H9 (cell line): ENCODE data around the gene SAFB. TPM values are rescaled to one million over a fixed set of nuclear protein-coding genes. Genes with fewer than 3 reads are reported as not detected.

ENCODE experiments used
- DNase-seq: peaks from one replicate; pipeline ENCODE4 v3.0.0-alpha.2; 2017
- H2AFZ ChIP-seq: one replicate; pipeline ENCODE4 v1.6.1; 2013; ENCODE audit warnings: mild to moderate bottlenecking, low read length, control low read depth, moderate library complexity
- H2AK5ac ChIP-seq: 2 replicates; pipeline ENCODE4 v1.6.1; 2013; ENCODE audit warnings: low read length, control low read depth, mixed read lengths; ENCODE audit not compliant: insufficient read length
- H2BK120ac ChIP-seq: one replicate; pipeline ENCODE4 v1.6.1; 2013; ENCODE audit warnings: low read depth, mild to moderate bottlenecking, low read length, control low read depth, inconsistent platforms; ENCODE audit not compliant: poor library complexity, severe bottlenecking
- H2BK12ac ChIP-seq: 2 replicates; pipeline ENCODE4 v1.6.1; 2013; ENCODE audit warnings: low read length, control low read depth, mixed read lengths, low read depth; ENCODE audit not compliant: insufficient read length
- H2BK15ac ChIP-seq: 2 replicates; pipeline ENCODE4 v1.6.1; 2013; ENCODE audit warnings: low read depth, low read length, control low read depth
- H2BK20ac ChIP-seq: one replicate; pipeline ENCODE4 v1.6.1; 2013; ENCODE audit warnings: low read depth, mild to moderate bottlenecking, low read length, control low read depth, inconsistent platforms; ENCODE audit not compliant: poor library complexity, severe bottlenecking
- H2BK5ac ChIP-seq: 2 replicates; pipeline ENCODE4 v1.6.1; 2013; ENCODE audit warnings: low read length, control low read depth, mixed read lengths; ENCODE audit not compliant: insufficient read length
- H3K14ac ChIP-seq: 2 replicates; pipeline ENCODE4 v1.6.1; 2013; ENCODE audit warnings: low read length, control low read depth; ENCODE audit not compliant: insufficient read depth
- H3K18ac ChIP-seq: 2 replicates; pipeline ENCODE4 v1.6.1; 2013; ENCODE audit warnings: low read depth, mild to moderate bottlenecking, mixed read lengths, low read length, control low read depth; ENCODE audit not compliant: insufficient read length
- H3K23ac ChIP-seq: 2 replicates; pipeline ENCODE4 v1.6.1; 2013; ENCODE audit warnings: low read length, control low read depth, mixed read lengths, low read depth; ENCODE audit not compliant: insufficient read length
- H3K23me2 ChIP-seq: 2 replicates; pipeline ENCODE4 v1.6.1; 2013; ENCODE audit warnings: low read depth, mild to moderate bottlenecking, mixed read lengths, low read length, control low read depth; ENCODE audit not compliant: insufficient read length, poor library complexity, severe bottlenecking
- H3K27ac ChIP-seq: 2 replicates; pipeline ENCODE4 v1.5.1; 2013; ENCODE audit warnings: low read length, control low read depth, mixed read lengths, low read depth; ENCODE audit not compliant: insufficient read length
- H3K27me3 ChIP-seq: 2 replicates; pipeline ENCODE4 v1.6.1; 2013; ENCODE audit warnings: low read length, control low read depth, inconsistent platforms; ENCODE audit not compliant: insufficient read depth
- H3K4ac ChIP-seq: 2 replicates; pipeline ENCODE4 v1.6.1; 2013; ENCODE audit warnings: low read depth, mild to moderate bottlenecking, control low read depth, inconsistent platforms, low read length, moderate library complexity
- H3K4me1 ChIP-seq: 2 replicates; pipeline ENCODE4 v1.6.1; 2013; ENCODE audit warnings: low read length, control low read depth, inconsistent platforms; ENCODE audit not compliant: insufficient read depth
- H3K4me2 ChIP-seq: 2 replicates; pipeline ENCODE4 v1.6.1; 2013; ENCODE audit warnings: low read length, control low read depth, mixed read lengths; ENCODE audit not compliant: insufficient read length, insufficient read depth
- H3K56ac ChIP-seq: 2 replicates; pipeline ENCODE4 v1.6.1; 2013; ENCODE audit warnings: low read depth, mild to moderate bottlenecking, mixed read lengths, low read length, control low read depth; ENCODE audit not compliant: insufficient read length
- H3K79me1 ChIP-seq: 2 replicates; pipeline ENCODE4 v1.6.1; 2013; ENCODE audit warnings: low read depth, mild to moderate bottlenecking, moderate library complexity, low read length, control low read depth, inconsistent platforms; ENCODE audit not compliant: insufficient read depth, poor library complexity, severe bottlenecking
- H3K79me2 ChIP-seq: 2 replicates; pipeline ENCODE4 v1.6.1; 2013; ENCODE audit warnings: low read length, control low read depth, inconsistent platforms; ENCODE audit not compliant: insufficient read depth
- H3K9ac ChIP-seq: 2 replicates; pipeline ENCODE4 v1.6.1; 2013; ENCODE audit warnings: low read length, control low read depth, mixed read lengths; ENCODE audit not compliant: insufficient read length; ENCODE audit errors: extremely low read depth
- H3K9me3 ChIP-seq: one replicate; pipeline ENCODE4 v1.6.1; 2013; ENCODE audit warnings: low read depth, low read length, inconsistent platforms; ENCODE audit not compliant: control insufficient read depth
- H3T11ph ChIP-seq: one replicate; pipeline ENCODE4 v1.6.1; 2013; ENCODE audit warnings: mild to moderate bottlenecking, low read length, control low read depth, inconsistent platforms
- H4K20me1 ChIP-seq: one replicate; pipeline ENCODE4 v1.6.1; 2013; ENCODE audit not compliant: control insufficient read depth, insufficient read length, insufficient read depth
- H4K5ac ChIP-seq: 2 replicates; pipeline ENCODE4 v1.6.1; 2013; ENCODE audit warnings: low read depth, mild to moderate bottlenecking, mixed read lengths, low read length, control low read depth; ENCODE audit not compliant: insufficient read length
- H4K8ac ChIP-seq: replicated peaks from 2 replicates; pipeline ENCODE4 v1.6.1; 2013; ENCODE audit warnings: low read length, control low read depth, mixed read lengths, low read depth; ENCODE audit not compliant: insufficient read length
- H4K91ac ChIP-seq: 2 replicates; pipeline ENCODE4 v1.6.1; 2013; ENCODE audit warnings: low read depth, mild to moderate bottlenecking, moderate library complexity, mixed read lengths, low read length, control low read depth; ENCODE audit not compliant: insufficient read length
- H3K27ac Mint-ChIP-seq, 3 experiments: 2 replicates in 2 of 3; 3 replicates in 1 of 3; pipeline ENCODE4 v1.8.0; 2020 to 2021; ENCODE audit warnings: mixed read lengths in 3 of 3, mild to moderate bottlenecking in 1 of 3, moderate library complexity in 1 of 3
- H3K27me3 Mint-ChIP-seq: 2 replicates; pipeline ENCODE4 v1.8.0; 2021; ENCODE audit warnings: low read depth, mild to moderate bottlenecking, moderate library complexity, mixed read lengths
- H3K36me3 Mint-ChIP-seq, 3 experiments: 2 replicates in 2 of 3; 3 replicates in 1 of 3; pipeline ENCODE4 v1.8.0; 2020 to 2021; ENCODE audit warnings: low read depth in 3 of 3, mixed read lengths in 3 of 3; ENCODE audit not compliant: insufficient read depth in 1 of 3
- H3K4me1 Mint-ChIP-seq, 2 experiments: 2 replicates each; pipeline ENCODE4 v1.8.0; 2020; ENCODE audit warnings: mixed read lengths in 2 of 2
- H3K4me3 Mint-ChIP-seq, 2 experiments: 2 replicates in 1 of 2; 3 replicates in 1 of 2; pipeline ENCODE4 v1.8.0; 2020 to 2021; ENCODE audit warnings: mild to moderate bottlenecking in 2 of 2, mixed read lengths in 2 of 2, moderate library complexity in 1 of 2
- H3K9me3 Mint-ChIP-seq, 2 experiments: 2 replicates in 1 of 2; 3 replicates in 1 of 2; pipeline ENCODE4 v1.8.0; 2020; ENCODE audit warnings: mild to moderate bottlenecking in 2 of 2, mixed read lengths in 2 of 2, moderate library complexity in 1 of 2
- WGBS: extraction: QIAGEN DNeasy Blood & Tissue Kit; methylation state at CpG from one replicate; pipeline ENCODE4 v1.1.7; 2013; ENCODE audit warnings: missing lambda C conversion rate, low lambda C conversion rate, mixed read lengths; ENCODE audit not compliant: insufficient read length; ENCODE audit errors: extremely low coverage; 5-methylcytosine and 5-hydroxymethylcytosine counted together
- total RNA-seq: library from RNA; stranded (reverse); gene quantifications from 2 replicates; pipeline ENCODE4 v1.2.1, GENCODE V29; 2021
- TF ChIP-seq, protein P1 (sequence below): fragments of 200-600 bp; sonication (generic); conservative IDR thresholded peaks from 3 replicates; pipeline ENCODE4 v1.8.0; 2021; ENCODE audit warnings: antibody characterized with exemption, mild to moderate bottlenecking

Gene SAFB
- total RNA-seq, 1 experiment from 2014 or later: 110 TPM

DNA sequence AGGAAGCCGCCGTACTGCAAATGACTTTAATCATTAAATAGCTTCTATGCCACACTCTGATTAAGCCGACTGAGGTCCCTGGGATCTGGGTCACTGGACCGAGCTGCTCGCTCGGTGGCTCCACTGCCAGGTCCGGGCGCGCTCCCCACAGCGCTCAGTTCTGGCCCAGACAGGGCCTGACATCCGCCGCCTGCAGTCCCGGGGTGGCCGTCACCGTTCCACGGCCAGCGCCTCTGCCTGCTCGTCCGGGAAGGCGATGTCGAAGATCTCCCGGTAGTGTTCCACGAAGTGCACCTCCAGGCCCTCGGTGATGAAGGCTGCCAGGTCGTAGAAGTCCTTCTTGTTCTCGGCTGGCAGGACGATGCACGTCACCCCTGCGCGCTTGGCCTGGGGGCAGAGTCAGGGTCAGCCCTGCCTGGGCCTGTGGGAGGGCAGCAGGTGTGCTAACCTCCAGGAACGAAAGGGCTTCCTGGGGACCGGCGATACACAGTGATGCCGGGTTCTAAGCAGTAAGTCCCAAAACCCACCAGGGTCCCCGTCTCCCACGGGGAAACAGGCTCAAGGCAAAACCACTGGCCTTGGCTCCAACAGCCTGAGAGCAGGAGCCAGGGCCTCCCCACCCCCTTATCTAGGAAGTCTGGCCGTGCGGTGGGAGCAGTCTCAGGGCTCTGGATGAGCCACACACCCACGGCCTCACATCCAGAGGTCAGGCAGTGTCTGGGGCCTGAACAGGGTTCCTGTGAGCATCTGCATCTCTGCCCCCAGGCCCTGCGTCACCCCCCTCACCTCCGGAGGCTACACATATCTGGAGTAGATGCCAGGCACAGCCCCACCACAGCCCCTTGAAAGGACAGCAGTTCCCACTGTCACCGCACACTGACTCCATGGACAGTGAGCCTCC lies 69.2 kb downstream of the SAFB start:
- H3K4me2 ChIP-seq: peak overlapping the region; percentile 54
- peaks cover 35 to 59% (median 47%) of the 10 kb centered on the region in 3 experiments for H3K36me3 Mint-ChIP-seq
- H3K27me3 Mint-ChIP-seq: peaks cover 10% of the 10 kb centered on the region

More for the DNA sequence above, 69.2 kb downstream of the SAFB start:
- peaks cover 4 to 9% of the 10 kb centered on the region in 2 experiments for H3K4me1 Mint-ChIP-seq
- Histone ChIP-seq H4K8ac (no peak overlapping the region), H4K91ac (no peak overlapping the region), H3K27me3 (no peaks in the 10 kb centered on the region), H2BK120ac (no peak overlapping the region), H3K14ac (no peak overlapping the region), H3K4ac (no peak overlapping the region), H2BK5ac (no peak overlapping the region), H4K5ac (no peak overlapping the region), H2BK15ac (no peak overlapping the region), H3K9me3 (no peaks in the 10 kb centered on the region), H3K79me2 (peaks cover 14% of the 10 kb centered on the region; the same call in 1 of the 2 replicates), H3K18ac (no peak overlapping the region), H3T11ph (no peak overlapping the region), H3K56ac (no peak overlapping the region), H3K4me1 (no peaks in the 10 kb centered on the region), H3K23ac (no peak overlapping the region), H4K20me1 (no peaks in the 10 kb centered on the region), H2BK12ac (no peak overlapping the region), H2BK20ac (no peak overlapping the region), H3K27ac (no peak overlapping the region), H2AFZ (no peak overlapping the region), H2AK5ac (no peak overlapping the region), H3K79me1 (no peaks in the 10 kb centered on the region), H3K23me2 (peaks cover 5% of the 10 kb centered on the region), H3K9ac (no peak overlapping the region)
- TF ChIP-seq, protein P1, sequence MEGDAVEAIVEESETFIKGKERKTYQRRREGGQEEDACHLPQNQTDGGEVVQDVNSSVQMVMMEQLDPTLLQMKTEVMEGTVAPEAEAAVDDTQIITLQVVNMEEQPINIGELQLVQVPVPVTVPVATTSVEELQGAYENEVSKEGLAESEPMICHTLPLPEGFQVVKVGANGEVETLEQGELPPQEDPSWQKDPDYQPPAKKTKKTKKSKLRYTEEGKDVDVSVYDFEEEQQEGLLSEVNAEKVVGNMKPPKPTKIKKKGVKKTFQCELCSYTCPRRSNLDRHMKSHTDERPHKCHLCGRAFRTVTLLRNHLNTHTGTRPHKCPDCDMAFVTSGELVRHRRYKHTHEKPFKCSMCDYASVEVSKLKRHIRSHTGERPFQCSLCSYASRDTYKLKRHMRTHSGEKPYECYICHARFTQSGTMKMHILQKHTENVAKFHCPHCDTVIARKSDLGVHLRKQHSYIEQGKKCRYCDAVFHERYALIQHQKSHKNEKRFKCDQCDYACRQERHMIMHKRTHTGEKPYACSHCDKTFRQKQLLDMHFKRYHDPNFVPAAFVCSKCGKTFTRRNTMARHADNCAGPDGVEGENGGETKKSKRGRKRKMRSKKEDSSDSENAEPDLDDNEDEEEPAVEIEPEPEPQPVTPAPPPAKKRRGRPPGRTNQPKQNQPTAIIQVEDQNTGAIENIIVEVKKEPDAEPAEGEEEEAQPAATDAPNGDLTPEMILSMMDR: no peak
- peak; percentile 42 for DNase-seq
- peak overlapping the region; percentile 70 to 93 (median 76); a peak in 6 of 7 replicates for H3K27ac Mint-ChIP-seq
- no CpG with 5 or more reads among the region's 42 CpGs for whole genome bisulfite sequencing
- H3K4me3 Mint-ChIP-seq: peak overlapping the region; percentile 98 to 100
- H3K9me3 Mint-ChIP-seq: peaks cover 5 to 6% of the 10 kb centered on the region in 2 experiments; a peak in 2 of 5 replicates
